Right lobe of liver (tissue), 6 donors: ENCODE results near the gene ONECUT2. TPM values are rescaled to one million over a fixed set of nuclear protein-coding genes. Genes with fewer than 3 reads are reported as not detected.

ENCODE experiments used
- ATAC-seq, 4 donors: fragments of 200-7000 bp; cut with Tn5 transposase; one replicate each; pipeline ENCODE4 v1.9.1; 2020; ENCODE audit warnings: mild to moderate bottlenecking in 4 of 4, moderate library complexity in 4 of 4
- DNase-seq, 3 donors: peaks; one replicate each; pipeline ENCODE4 v3.0.0-alpha.2; 2020
- H3K27ac ChIP-seq, 3 donors: fragments of 200-600 bp; one replicate each; pipeline ENCODE4 v1.8.0; 2022
- H3K27me3 ChIP-seq, 2 donors: fragments of 200-600 bp; one replicate each; pipeline ENCODE4 v1.8.0; 2022
- H3K36me3 ChIP-seq, 4 donors: fragments of 200-600 bp; sonication (generic) in 1 of 4; one replicate each; pipeline versions ENCODE4 v1.5.1 to v1.8.0; 2017 to 2022; ENCODE audit warnings: control low read depth in 1 of 4
- H3K4me1 ChIP-seq, 4 donors: fragments of 200-600 bp; sonication (generic) in 1 of 4; one replicate each; pipeline versions ENCODE4 v1.5.1 to v1.8.0; 2017 to 2022; ENCODE audit warnings: control low read depth in 1 of 4
- H3K4me3 ChIP-seq, 3 donors: fragments of 200-600 bp; one replicate each; pipeline ENCODE4 v1.8.0; 2022
- H3K9me3 ChIP-seq, 4 donors: fragments of 200-600 bp; sonication (generic) in 1 of 4; one replicate each; pipeline versions ENCODE4 v1.5.1 to v1.8.0; 2017 to 2022; ENCODE audit warnings: control low read depth in 1 of 4
- POLR2A ChIP-seq: fragments of 450-650 bp; IDR thresholded peaks from one replicate; pipeline ENCODE4 v1.6.1; 2017; ENCODE audit warnings: antibody characterized with exemption, mild to moderate bottlenecking
- WGBS: methylation state at CpG from one replicate; pipeline ENCODE4 v1.1.6; 2018; ENCODE audit warnings: low coverage, low lambda C conversion rate; ENCODE audit not compliant: insufficient coverage; ENCODE audit errors: missing lambda C conversion rate; 5-methylcytosine and 5-hydroxymethylcytosine counted together
- intact Hi-C, 2 donors: fragments of 100-400 bp; cut with DNase I; formaldehyde crosslinking; loops; one replicate each; pipeline versions ENCODE4 v1.11.2 to v1.14.1; 2022
- total RNA-seq, 6 experiments: library from RNA; depleted of rRNA in 2 of 6; stranded (reverse); fragments of >200 nt in 2 of 6; fragmentation: NEBNext Ultra II Directional in 3 of 6; extraction: Animal tissue kit (Norgen Biotek cat#: 25700) in 3 of 6; gene quantifications; one replicate each; pipeline versions ENCODE4 v1.1.0 to v1.2.4, GENCODE V29; 2016 to 2023
- TF ChIP-seq, protein P1 (sequence below), 4 donors: fragments of 200-600 bp in 3 of 4; fragments of 450-650 bp in 1 of 4; IDR thresholded peaks; one replicate each; pipeline versions ENCODE4 v1.5.1 to v1.8.0; 2016 to 2022; ENCODE audit warnings: antibody characterized with exemption in 4 of 4, mild to moderate bottlenecking in 2 of 4
- donor health status: DM: no; HTN: yes; CAD: no.
- donor health status: DM: no; HTN: no; CAD: no.
- donor health status: DM: no; HTN: no; CAD: no.
- donor health status: DM: no; HTN: yes; CAD: no.
- donor health status: DM: no; HTN: yes; CAD: no.

ONECUT2 gene
- total RNA-seq, 6 experiments from 2014 or later: 7.7 to 25.8 (median 14.2) TPM

DNA sequence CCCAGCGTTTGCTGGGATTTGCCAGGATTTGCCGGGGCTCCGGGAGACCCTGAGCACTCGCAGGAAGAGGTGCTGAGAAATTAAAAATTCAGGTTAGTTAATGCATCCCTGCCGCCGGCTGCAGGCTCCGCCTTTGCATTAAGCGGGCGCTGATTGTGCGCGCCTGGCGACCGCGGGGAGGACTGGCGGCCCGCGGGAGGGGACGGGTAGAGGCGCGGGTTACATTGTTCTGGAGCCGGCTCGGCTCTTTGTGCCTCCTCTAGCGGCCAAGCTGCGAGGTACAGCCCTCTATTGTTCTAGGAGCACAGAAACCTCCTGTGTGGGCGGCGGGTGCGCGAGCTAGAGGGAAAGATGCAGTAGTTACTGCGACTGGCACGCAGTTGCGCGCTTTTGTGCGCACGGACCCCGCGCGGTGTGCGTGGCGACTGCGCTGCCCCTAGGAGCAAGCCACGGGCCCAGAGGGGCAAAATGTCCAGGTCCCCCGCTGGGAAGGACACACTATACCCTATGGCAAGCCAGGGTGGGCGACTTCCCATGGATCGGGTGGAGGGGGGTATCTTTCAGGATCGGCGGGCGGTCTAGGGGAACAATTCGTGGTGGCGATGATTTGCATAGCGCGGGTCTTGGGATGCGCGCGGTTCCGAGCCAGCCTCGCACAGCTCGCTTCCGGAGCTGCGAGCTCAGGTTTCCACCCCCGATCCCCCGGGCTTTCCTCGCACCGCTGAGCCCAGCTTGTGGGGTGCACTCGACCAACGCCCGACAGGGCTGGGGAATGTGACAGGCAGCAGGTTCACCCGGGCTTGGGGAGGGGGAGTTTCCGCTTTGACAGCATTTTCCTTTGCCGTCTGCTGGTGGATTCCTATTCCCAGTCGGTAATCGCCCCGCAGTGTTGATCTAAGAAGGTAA is 2.8 kb downstream of the ONECUT2 start:
- peak overlapping the region in 2 of 3 donors; percentile 22 to 67 for H3K27ac ChIP-seq
- ATAC-seq (peak; percentile 56 to 74 (median 65)), DNase-seq (peak; percentile 83 to 84 (median 84))
- H3K27me3 ChIP-seq: no peaks in the 10 kb centered on the region
- intact Hi-C loops: no loop called here
- TF ChIP-seq, protein P1, sequence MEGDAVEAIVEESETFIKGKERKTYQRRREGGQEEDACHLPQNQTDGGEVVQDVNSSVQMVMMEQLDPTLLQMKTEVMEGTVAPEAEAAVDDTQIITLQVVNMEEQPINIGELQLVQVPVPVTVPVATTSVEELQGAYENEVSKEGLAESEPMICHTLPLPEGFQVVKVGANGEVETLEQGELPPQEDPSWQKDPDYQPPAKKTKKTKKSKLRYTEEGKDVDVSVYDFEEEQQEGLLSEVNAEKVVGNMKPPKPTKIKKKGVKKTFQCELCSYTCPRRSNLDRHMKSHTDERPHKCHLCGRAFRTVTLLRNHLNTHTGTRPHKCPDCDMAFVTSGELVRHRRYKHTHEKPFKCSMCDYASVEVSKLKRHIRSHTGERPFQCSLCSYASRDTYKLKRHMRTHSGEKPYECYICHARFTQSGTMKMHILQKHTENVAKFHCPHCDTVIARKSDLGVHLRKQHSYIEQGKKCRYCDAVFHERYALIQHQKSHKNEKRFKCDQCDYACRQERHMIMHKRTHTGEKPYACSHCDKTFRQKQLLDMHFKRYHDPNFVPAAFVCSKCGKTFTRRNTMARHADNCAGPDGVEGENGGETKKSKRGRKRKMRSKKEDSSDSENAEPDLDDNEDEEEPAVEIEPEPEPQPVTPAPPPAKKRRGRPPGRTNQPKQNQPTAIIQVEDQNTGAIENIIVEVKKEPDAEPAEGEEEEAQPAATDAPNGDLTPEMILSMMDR (IDR thresholded peaks at IDR 0.05): peak; percentile 61 to 87 (median 66)
- TF ChIP-seq POLR2A: peak; percentile 26
- under 1% methylated on average over 23 of the region's 72 CpGs for WGBS
- no peaks in the 10 kb centered on the region for H3K9me3 ChIP-seq
- H3K36me3 ChIP-seq: no peaks in the 10 kb centered on the region
- peaks cover 0 to 32% (median 2%) of the 10 kb centered on the region in 4 donors for H3K4me1 ChIP-seq
- peak overlapping the region; percentile 55 to 79 (median 64) for H3K4me3 ChIP-seq

DNA sequence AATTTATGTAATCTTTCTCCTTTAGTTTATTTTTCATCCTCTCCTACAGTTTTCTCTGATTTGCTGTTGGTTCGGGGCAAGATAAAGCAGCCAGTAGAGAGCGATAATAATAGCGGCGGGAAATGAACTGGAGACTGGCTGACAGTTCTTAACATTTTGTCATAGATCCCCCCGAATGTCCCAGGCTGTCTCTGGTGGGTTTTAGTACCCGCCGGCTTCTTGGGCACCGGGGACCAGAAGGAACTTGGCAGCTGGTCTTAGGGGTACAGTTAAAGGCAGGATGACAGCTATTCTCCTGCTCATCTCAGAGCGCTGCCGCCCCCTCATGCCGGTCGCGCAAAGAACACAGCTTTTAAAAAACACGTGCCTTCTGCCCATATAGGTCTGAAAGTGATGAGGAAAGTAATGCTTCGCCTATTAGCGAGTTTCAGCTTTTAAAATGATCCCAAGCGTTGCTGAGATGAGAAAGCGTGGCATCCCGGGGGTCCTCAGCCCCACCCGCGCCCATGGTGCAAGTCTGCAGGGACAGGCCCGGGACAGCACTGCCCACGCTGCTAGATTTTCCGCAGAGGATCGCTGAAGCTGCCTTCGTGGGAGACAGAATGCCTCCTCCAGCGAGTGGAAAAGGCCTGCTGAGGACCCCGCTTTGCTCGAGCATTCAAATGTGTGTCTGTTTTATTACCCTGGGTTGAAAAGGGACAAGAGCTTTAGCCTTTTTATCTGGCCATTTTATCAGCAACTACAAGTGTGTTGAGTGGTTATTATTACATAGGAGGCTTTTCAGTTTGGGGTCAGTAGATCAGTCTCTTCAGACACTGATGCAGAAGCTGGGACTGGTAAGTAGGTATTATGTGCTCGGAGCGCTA is 3.8 kb downstream of the ONECUT2 start:
- 8% methylated on average over 22 of the region's 31 CpGs for WGBS
- Histone ChIP-seq H3K9me3 (no peaks in the 10 kb centered on the region), H3K27ac (no peak overlapping the region), H3K36me3 (no peaks in the 10 kb centered on the region), H3K27me3 (no peaks in the 10 kb centered on the region), H3K4me3 (peak overlapping the region in 2 of 3 donors; percentile 64 to 79), H3K4me1 (peaks cover 0 to 41% (median 5%) of the 10 kb centered on the region in 4 donors)
- TF ChIP-seq POLR2A: no peak
- TF ChIP-seq, protein P1 (IDR thresholded peaks at IDR 0.05): peak; percentile 11 to 29 (median 20)
- DNase-seq (no peak), ATAC-seq (no peak)
- intact Hi-C loops: no loop called here

DNA sequence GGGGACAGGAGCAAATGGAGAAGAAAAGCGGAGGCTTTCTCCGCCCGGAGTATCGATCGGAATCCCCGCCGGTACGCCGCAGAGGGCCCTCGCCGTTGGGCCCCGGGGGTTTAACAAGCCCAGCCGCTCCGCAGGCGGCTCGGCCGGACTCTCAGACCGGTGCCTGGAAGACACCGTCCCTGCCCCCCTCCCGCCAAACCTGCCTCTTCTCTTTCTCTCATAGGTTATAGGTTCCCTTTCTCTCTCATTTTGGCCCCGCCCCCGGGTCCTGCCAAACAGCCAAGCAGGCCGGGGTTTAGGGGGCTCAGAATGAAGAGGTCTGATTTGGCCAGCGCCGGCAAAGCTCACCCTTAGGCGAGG is 4.4 kb downstream of the ONECUT2 start:
- no peak overlapping the region for H3K27ac ChIP-seq
- H3K4me3 ChIP-seq: peak overlapping the region in 1 of 3 donors; percentile 79
- intact Hi-C loops: no loop called here
- no peaks in the 10 kb centered on the region for H3K9me3 ChIP-seq
- TF ChIP-seq POLR2A: no peak
- TF ChIP-seq, protein P1 (IDR thresholded peaks at IDR 0.05): no peak
- H3K4me1 ChIP-seq: peaks cover 0 to 47% (median 8%) of the 10 kb centered on the region in 4 donors
- ATAC-seq: no peak
- DNase-seq: no peak
- no peaks in the 10 kb centered on the region for H3K36me3 ChIP-seq
- 40% methylated on average over 3 of the region's 26 CpGs for WGBS
- no peaks in the 10 kb centered on the region for H3K27me3 ChIP-seq

DNA sequence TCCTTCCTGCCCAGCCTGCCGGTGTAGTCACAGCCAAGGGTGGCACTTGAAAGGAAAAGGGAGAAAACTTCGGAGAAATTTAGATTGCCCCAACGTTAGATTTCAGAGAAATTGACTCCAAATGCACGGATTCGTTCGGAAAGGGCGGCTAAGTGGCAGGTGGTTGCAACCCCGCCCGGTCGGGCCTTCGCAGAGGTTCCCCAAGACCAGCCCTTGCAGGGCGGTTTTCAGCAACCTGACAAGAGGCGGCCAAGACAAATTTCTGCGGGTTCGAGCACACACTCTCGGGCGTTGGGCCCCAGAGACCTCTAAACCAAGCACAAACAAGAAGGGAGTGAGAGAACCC is 4.8 kb downstream of the ONECUT2 start:
- no peak for DNase-seq
- H3K4me1 ChIP-seq: peaks cover 0 to 51% (median 10%) of the 10 kb centered on the region in 4 donors

More for the DNA sequence above, 4.8 kb downstream of the ONECUT2 start:
- intact Hi-C loops: no loop called here
- 50% methylated on average over 15 of the region's 17 CpGs for whole genome bisulfite sequencing
- H3K9me3 ChIP-seq: no peaks in the 10 kb centered on the region
- H3K27ac ChIP-seq: no peak overlapping the region
- H3K36me3 ChIP-seq: no peaks in the 10 kb centered on the region
- H3K27me3 ChIP-seq: no peaks in the 10 kb centered on the region
- H3K4me3 ChIP-seq: no peak overlapping the region
- no peak for TF ChIP-seq POLR2A
- TF ChIP-seq, protein P1 (IDR thresholded peaks at IDR 0.05): no peak
- no peak for ATAC-seq
